Type B pancreatic cell (in vitro differentiated cells): ENCODE measurements around the gene SGIP1. TPM values are rescaled to one million over a fixed set of nuclear protein-coding genes. Genes with fewer than 3 reads are reported as not detected.

ENCODE experiments used
- DNase-seq: peaks from one replicate; pipeline ENCODE4 v3.0.0; 2021; ENCODE audit warnings: mixed read lengths; ENCODE audit not compliant: unreplicated experiment; ENCODE audit errors: extremely low spot score
- H3K27ac Mint-ChIP-seq: 2 replicates; pipeline ENCODE4 v1.8.0; 2021; ENCODE audit warnings: mild to moderate bottlenecking, mixed read lengths
- H3K27me3 Mint-ChIP-seq: 2 replicates; pipeline ENCODE4 v1.8.0; 2021; ENCODE audit warnings: mixed read lengths
- H3K36me3 Mint-ChIP-seq: 2 replicates; pipeline ENCODE4 v1.8.0; 2021; ENCODE audit warnings: mixed read lengths
- H3K4me1 Mint-ChIP-seq: one replicate; pipeline ENCODE4 v1.8.0; 2021; ENCODE audit warnings: mixed read lengths; ENCODE audit not compliant: unreplicated experiment
- H3K4me3 Mint-ChIP-seq: 2 replicates; pipeline ENCODE4 v1.8.0; 2021; ENCODE audit warnings: mild to moderate bottlenecking, mixed read lengths
- H3K9me3 Mint-ChIP-seq: 2 replicates; pipeline ENCODE4 v1.8.0; 2021; ENCODE audit warnings: mixed read lengths
- total RNA-seq: library from RNA; stranded (reverse); gene quantifications from 2 replicates; pipeline ENCODE4 v1.2.1, GENCODE V29; 2021; ENCODE audit warnings: low replicate concordance
- TF ChIP-seq, protein P1 (sequence below): fragments of 200-600 bp; sonication (generic); conservative IDR thresholded peaks from 2 replicates; pipeline ENCODE4 v1.5.0; 2021; ENCODE audit warnings: antibody characterized with exemption, mild to moderate bottlenecking

Gene SGIP1
- total RNA-seq, 1 donor from 2014 or later = 3.4 TPM

DNA sequence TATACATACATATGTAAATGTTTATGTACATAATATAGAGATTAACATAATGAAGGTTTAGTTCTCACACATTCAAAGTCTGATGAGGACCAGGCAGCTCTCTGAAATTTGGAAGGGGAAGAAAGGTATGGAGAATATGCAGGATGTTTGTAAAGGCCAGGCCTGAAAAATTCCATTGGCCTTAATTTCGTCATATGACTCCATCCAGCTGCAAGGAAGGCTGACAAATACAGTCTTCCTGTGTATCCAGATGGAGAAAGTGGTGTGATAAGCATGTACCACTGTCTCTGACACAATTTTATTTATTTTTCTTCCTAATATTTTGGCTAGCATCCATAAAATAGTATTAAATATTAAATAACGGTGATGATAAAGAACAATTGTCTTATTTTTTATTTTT, 6.3 kb upstream of the SGIP1 start:
- Mint-ChIP-seq H3K27ac (no peak overlapping the region), H3K36me3 (no peaks in the 10 kb centered on the region), H3K4me3 (no peak overlapping the region), H3K9me3 (no peaks in the 10 kb centered on the region), H3K4me1 (peaks cover 3% of the 10 kb centered on the region), H3K27me3 (peaks cover 17% of the 10 kb centered on the region)
- DNase-seq = no peak
- TF ChIP-seq, protein P1, sequence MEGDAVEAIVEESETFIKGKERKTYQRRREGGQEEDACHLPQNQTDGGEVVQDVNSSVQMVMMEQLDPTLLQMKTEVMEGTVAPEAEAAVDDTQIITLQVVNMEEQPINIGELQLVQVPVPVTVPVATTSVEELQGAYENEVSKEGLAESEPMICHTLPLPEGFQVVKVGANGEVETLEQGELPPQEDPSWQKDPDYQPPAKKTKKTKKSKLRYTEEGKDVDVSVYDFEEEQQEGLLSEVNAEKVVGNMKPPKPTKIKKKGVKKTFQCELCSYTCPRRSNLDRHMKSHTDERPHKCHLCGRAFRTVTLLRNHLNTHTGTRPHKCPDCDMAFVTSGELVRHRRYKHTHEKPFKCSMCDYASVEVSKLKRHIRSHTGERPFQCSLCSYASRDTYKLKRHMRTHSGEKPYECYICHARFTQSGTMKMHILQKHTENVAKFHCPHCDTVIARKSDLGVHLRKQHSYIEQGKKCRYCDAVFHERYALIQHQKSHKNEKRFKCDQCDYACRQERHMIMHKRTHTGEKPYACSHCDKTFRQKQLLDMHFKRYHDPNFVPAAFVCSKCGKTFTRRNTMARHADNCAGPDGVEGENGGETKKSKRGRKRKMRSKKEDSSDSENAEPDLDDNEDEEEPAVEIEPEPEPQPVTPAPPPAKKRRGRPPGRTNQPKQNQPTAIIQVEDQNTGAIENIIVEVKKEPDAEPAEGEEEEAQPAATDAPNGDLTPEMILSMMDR = no peak

GRCh38 chr1:66528580-66528979, 5.4 kb upstream of the SGIP1 start:
- no peak for DNase-seq
- Mint-ChIP-seq H3K27me3 (peaks cover 24% of the 10 kb centered on the region), H3K9me3 (no peaks in the 10 kb centered on the region), H3K4me1 (peaks cover 8% of the 10 kb centered on the region), H3K4me3 (no peak overlapping the region), H3K27ac (no peak overlapping the region), H3K36me3 (no peaks in the 10 kb centered on the region)
- TF ChIP-seq, protein P1 = no peak

GRCh38 chr1:66532214-66532613, 1.7 kb upstream of the SGIP1 start:
- Mint-ChIP-seq H3K36me3 (no peaks in the 10 kb centered on the region), H3K4me3 (peak overlapping the region; percentile 90)
- TF ChIP-seq, protein P1 = no peak

GRCh38 chr1:66532798-66533783, 862 bp upstream of the SGIP1 start:
- no peaks in the 10 kb centered on the region for H3K36me3 Mint-ChIP-seq
- peak overlapping the region; percentile 57 for H3K27ac Mint-ChIP-seq
- H3K4me1 Mint-ChIP-seq = peaks cover 11% of the 10 kb centered on the region
- H3K4me3 Mint-ChIP-seq = peak overlapping the region; percentile 90
- TF ChIP-seq, protein P1 = no peak
- peaks cover 43% of the 10 kb centered on the region for H3K27me3 Mint-ChIP-seq
- no peaks in the 10 kb centered on the region for H3K9me3 Mint-ChIP-seq
- DNase-seq = no peak

More at GRCh38 chr1:66532214-66532613, 1.7 kb upstream of the SGIP1 start:
- Mint-ChIP-seq H3K27ac (no peak overlapping the region), H3K4me1 (peaks cover 11% of the 10 kb centered on the region), H3K27me3 (peaks cover 43% of the 10 kb centered on the region), H3K9me3 (no peaks in the 10 kb centered on the region)
- no peak for DNase-seq

DNA sequence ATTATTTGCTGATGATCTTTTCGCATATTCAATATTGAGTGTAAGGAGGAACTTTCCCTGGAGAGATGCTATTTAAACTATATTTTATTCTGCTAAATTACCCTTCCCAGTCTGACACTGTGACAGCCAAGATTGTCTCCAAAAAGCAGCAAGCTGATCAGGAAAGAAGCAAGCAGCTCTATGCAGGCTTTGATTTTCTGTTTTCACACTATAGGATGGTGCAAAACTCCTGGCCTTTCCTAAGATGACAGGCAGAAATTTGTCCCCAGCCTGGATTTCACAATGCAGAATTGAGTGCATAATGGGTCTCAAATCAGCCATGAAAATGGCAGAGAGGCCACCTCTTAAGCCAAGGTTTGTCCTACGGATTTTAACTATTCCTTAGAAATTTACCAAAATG, 1.1 kb downstream of the SGIP1 start:
- TF ChIP-seq, protein P1 = no peak
- DNase-seq = no peak
- Mint-ChIP-seq H3K27me3 (peaks cover 43% of the 10 kb centered on the region), H3K9me3 (no peaks in the 10 kb centered on the region), H3K4me1 (peaks cover 11% of the 10 kb centered on the region), H3K4me3 (peak overlapping the region; percentile 2), H3K36me3 (no peaks in the 10 kb centered on the region), H3K27ac (no peak overlapping the region)
